DMS79 treated with DMSO at 0.1 percent for 48 hours (cell line): ENCODE results near the gene ASTN1.

Source experiments
- DNase-seq: peaks from one replicate; lab custom pipeline; 2025; lab: John Stamatoyannopoulos, UW

Gene ASTN1

DNA sequence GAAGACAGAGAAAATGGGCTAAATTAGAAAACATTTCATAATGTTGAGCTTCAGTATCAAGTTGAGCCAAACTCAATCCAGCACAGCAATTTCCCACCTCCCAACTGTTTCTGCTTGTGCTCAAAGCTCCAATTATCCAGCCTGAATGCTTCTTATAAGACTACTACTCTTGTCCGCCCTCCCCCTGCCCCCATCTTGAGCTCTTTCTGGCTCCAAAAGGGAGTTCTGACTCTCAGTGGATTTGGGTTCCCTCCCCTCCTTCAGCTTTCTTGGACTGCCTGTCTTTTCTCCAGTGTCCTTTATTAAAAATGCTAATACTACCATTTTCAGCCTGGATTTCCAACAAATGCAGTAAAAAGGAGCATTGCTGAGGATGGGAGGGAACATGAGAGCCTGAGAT, 174.8 kb downstream of the ASTN1 start:
- no peak for DNase-seq

DNA sequence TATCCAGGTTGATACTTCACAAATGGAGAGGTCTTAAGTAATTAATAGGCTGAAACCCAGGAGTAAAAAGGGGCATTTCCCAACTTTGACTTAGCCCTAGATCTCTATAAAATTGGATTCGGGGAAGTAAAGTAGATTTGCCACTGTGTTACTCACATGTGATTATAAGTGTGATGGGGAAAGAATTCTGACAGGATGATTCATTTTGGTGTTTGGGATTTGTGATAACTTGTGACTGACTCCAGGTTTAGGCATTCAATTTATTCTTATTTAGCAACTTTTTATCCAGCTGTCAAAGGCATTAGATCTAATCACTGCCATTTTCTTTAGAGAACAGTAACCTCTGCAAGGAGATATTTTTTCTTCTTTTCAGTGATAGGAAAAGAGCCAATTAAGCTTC, 175.5 kb downstream of the ASTN1 start:
- DNase-seq: no peak

- DNase-seq: no peak
These were observed 177.5 kb downstream of the ASTN1 start for GRCh38 chr1:176987016-176987415.

GRCh38 chr1:176983731-176984130, 180.8 kb downstream of the ASTN1 start:
- DNase-seq: no peak

- no peak for DNase-seq
These were observed 187.7 kb downstream of the ASTN1 start for GRCh38 chr1:176976771-176977170.

- no peak for DNase-seq
These were observed 188.3 kb downstream of the ASTN1 start for GRCh38 chr1:176976225-176976624.

DNA sequence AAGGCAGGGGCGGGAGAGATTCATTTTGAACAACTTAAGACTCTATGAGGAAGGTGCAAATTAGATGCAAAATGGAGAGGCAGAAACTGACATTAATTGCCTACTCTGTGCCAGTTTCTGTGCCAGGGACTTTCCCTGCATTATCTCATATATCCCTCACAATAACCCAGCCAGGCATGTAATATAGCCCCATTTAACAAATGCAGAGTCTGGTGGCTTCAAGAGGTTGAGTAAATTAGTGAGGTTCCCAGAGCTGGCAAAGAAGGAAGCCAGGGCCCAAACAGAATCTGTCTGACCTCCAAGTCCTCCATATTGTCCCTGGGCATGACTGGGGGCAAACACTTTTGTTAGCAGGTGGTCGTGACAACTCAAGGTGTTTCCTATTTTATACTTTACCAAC, 199.8 kb downstream of the ASTN1 start:
- DNase-seq: no peak

DNA sequence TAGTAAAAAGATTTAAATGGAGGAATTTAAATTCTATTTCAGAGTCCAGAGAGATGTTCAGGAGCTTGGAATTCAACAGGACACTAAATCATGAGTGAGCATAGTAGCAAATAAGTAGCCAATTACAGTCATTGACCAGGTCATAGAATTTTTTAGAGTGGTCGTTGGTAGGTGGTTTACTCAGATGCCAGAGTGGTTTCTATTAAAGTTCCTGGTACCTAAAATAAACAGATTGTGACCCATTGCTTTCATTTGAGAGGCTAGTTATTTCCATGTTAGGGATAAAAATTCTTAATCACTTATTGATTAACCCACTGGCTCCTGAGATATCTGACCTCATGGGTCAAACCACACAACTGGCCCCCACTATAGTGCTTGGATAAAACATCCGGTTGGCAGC, 201.3 kb downstream of the ASTN1 start:
- DNase-seq: no peak

- no peak for DNase-seq
These were observed 202.8 kb downstream of the ASTN1 start for GRCh38 chr1:176961678-176962077.

GRCh38 chr1:176959191-176959820, 205.2 kb downstream of the ASTN1 start:
- DNase-seq: no peak

GRCh38 chr1:176957603-176958002, 206.9 kb downstream of the ASTN1 start:
- DNase-seq: no peak

- no peak for DNase-seq
These were observed 210.3 kb downstream of the ASTN1 start for GRCh38 chr1:176954242-176954641.

DNA sequence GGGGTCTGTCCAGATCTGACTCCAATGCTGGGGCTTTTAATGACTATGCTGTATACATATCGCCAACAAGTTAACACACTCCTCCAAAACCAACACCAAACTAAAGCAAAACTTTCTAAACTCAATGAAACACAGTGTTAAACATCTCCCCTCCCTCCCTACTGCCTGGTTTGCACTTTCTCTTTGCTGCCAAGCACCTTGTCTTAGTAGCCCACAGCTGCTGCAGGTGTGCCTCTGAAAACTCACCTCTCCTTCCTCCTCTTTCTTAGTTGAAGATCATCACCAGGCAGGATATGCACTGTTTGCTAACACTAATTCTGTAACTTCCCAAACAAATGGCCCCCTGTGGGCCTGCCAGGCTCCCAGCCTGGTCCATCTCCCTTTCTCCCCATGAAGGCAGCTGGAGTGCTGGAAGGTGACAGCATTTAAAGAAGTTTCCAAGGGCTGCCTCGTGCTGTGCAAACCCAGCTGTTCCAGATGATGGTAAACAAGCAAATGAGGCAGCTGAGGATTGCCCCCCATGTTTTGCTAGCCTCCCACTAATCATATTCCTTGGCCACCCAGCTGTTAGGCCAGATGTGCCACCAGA, 213.7 kb downstream of the ASTN1 start:
- DNase-seq: no peak

DNA sequence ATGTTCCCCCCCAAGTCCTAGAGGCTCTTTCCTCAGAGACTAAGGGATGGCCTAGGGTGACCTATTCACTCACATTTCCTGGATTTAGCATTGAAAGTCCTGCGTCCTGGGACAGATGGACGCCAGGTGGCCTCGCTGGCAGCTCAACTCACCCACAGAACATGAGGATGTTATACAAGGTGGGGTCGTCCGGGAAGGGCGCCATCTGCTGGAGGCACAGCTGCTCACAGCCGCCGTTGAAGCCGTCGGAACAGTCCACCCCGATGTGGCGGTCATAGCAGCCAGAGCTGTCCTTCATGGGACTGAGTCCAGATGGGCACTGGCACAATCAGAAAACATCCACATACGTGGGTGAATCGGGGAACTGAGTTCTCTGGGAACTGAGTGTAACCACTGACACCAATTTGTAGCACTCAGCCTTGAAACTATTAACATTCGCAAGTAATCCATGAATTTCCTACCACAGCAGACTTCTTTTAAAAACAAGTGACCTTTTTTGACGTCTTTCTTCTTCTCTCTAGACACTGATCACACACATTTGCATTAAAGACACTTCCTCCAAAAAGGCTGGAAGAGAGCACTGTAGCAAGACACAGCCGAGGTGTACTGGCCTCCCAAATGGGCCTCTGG, 215.4 kb downstream of the ASTN1 start:
- DNase-seq: no peak

DNA sequence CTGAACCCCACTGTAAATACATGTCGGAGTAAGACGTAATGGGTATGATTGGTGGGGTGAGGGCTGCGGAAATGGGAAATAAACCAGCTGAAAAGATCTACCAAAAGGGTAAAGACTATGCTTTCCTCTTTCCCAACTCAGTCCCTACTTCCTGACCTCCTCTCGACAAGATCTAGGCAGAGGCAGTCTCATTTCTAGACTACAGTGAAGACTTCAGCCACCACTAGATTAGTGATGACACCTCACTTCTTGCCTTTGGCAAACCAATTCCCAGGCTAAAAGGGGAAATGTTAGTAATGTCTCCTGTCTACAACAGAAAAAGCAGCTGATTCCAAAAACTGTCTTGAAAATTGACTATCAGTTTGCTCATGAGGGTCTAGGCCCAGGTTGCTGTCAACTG, 219.9 kb downstream of the ASTN1 start:
- no peak for DNase-seq

GRCh38 chr1:176943783-176944182, 220.7 kb downstream of the ASTN1 start:
- DNase-seq: no peak

GRCh38 chr1:176942346-176942745, 222.2 kb downstream of the ASTN1 start:
- no peak for DNase-seq

DNA sequence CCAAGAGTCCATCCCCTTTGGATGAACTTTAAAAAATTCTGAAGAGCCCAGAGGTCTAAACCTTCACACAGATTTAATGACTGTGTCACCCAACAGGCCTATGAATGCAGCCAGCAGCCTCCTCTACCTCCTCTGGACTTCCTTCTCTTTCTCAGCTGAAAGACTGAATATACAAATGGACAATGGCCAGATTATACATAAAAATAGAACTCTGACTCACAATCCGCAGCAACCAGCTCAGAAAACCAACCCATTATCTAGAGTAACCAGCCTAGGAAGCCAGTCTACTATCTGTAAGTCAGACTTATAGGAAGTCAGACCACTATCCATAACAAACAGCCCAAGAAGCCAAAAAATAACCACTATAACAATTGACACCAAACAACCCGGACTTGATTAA, 224.5 kb downstream of the ASTN1 start:
- DNase-seq: no peak

DNA sequence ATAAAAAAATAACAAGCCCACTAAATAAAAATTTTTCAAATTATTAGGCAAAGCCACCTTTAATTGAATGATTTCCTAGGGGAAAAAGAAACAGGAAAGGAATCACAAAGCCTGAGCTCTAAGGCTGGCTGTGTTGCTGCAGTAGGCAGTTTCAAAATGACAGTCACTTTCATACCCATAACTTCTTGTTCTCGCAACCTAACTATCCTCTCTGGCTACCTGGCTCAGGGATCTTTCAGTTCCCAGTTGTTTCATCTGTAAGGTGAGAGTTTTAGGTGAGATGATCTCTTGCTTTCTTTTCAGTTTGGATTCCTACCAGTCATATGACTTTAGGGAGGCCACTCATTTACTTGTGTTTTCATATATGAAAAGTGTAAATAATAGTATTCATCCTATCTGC, 226.1 kb downstream of the ASTN1 start:
- no peak for DNase-seq

GRCh38 chr1:176934370-176934769, 230.1 kb downstream of the ASTN1 start:
- DNase-seq: no peak

- DNase-seq: no peak
These were observed 232.1 kb downstream of the ASTN1 start for GRCh38 chr1:176932114-176933104.

GRCh38 chr1:176931526-176931925, 233.0 kb downstream of the ASTN1 start:
- no peak for DNase-seq
